ENCODE data around the gene KIRREL3.

KIRREL3 gene

DNA sequence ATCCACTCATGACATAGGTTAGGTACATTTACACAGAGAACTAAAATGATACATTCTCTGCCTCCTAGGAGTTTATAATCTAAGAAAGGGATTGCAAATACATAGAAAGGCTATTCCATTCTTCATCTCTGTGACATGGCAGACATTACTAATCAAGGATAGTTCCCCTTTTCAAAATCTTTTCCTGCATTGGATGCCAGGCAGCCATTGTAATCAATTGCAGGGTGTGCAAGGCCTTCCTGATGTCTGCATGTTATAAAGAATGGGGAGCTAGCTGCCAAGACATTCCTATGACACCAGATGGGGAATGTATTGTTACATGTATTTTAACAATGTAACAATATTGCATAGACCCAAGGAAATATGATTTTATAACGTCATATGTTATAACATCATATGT is 82.0 kb downstream of the KIRREL3 start:
- TF ChIP-seq, protein P1, sequence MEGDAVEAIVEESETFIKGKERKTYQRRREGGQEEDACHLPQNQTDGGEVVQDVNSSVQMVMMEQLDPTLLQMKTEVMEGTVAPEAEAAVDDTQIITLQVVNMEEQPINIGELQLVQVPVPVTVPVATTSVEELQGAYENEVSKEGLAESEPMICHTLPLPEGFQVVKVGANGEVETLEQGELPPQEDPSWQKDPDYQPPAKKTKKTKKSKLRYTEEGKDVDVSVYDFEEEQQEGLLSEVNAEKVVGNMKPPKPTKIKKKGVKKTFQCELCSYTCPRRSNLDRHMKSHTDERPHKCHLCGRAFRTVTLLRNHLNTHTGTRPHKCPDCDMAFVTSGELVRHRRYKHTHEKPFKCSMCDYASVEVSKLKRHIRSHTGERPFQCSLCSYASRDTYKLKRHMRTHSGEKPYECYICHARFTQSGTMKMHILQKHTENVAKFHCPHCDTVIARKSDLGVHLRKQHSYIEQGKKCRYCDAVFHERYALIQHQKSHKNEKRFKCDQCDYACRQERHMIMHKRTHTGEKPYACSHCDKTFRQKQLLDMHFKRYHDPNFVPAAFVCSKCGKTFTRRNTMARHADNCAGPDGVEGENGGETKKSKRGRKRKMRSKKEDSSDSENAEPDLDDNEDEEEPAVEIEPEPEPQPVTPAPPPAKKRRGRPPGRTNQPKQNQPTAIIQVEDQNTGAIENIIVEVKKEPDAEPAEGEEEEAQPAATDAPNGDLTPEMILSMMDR (IDR thresholded peaks at IDR 0.05; ENCODE audit: insufficient read depth, missing control alignments), result no peak
- DNase-seq (ENCODE audit: insufficient read length, low spot score) (no peak), FAIRE-seq (no peak)

GRCh38 chr11:126917531-126918204 is 82.9 kb downstream of the KIRREL3 start:
- DNase-seq (ENCODE audit: insufficient read length, low spot score) (no peak), FAIRE-seq (no peak)
- TF ChIP-seq, protein P1 (IDR thresholded peaks at IDR 0.05; ENCODE audit: insufficient read depth, missing control alignments), result no peak

- DNase-seq (ENCODE audit: insufficient read length, low spot score) (no peak), FAIRE-seq (no peak)
- TF ChIP-seq, protein P1 (IDR thresholded peaks at IDR 0.05; ENCODE audit: insufficient read depth, missing control alignments), result no peak
These were observed 85.1 kb downstream of the KIRREL3 start for GRCh38 chr11:126915430-126915829.

GRCh38 chr11:126914941-126915340 is 85.6 kb downstream of the KIRREL3 start:
- DNase-seq (ENCODE audit: insufficient read length, low spot score), result no peak
- TF ChIP-seq, protein P1 (IDR thresholded peaks at IDR 0.05; ENCODE audit: insufficient read depth, missing control alignments), result no peak
- no peak for FAIRE-seq

- FAIRE-seq (no peak), DNase-seq (ENCODE audit: insufficient read length, low spot score) (no peak)
- TF ChIP-seq, protein P1 (IDR thresholded peaks at IDR 0.05; ENCODE audit: insufficient read depth, missing control alignments), result no peak
These were observed 86.4 kb downstream of the KIRREL3 start for GRCh38 chr11:126914166-126914565.

GRCh38 chr11:126904520-126904919 is 96.0 kb downstream of the KIRREL3 start:
- DNase-seq (ENCODE audit: insufficient read length, low spot score) (no peak), FAIRE-seq (no peak)
- TF ChIP-seq, protein P1 (IDR thresholded peaks at IDR 0.05; ENCODE audit: insufficient read depth, missing control alignments), result no peak

DNA sequence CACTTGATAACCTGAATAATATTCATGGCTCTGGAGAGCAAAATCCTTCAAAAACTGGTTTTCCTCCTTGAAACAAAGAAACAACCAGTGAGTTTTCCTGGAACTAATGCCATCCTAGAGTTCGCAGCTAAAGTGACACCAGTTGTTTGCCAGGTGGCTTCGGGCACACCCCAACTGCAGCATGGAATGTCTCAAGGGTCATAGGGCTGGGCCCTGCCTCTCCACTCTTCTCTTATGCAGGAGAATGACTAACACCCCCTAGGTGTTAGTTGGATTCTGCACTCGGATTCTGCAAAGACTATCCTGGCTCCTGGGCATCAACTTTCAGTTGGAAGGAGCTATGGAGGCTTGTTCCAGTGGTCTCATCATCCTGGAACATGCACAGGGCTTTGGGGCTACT is 98.8 kb downstream of the KIRREL3 start:
- DNase-seq (ENCODE audit: insufficient read length, low spot score) (no peak), FAIRE-seq (no peak)
- TF ChIP-seq, protein P1 (IDR thresholded peaks at IDR 0.05; ENCODE audit: insufficient read depth, missing control alignments), result no peak

Measured in D721Med (cell line).